ENCODE measurements around the gene RPP25.
"Not testable (repeated sequence)": the region's sequence is repeated elsewhere in the genome, so short reads cannot be mapped to it uniquely, and the experiment has no call there.

RPP25 gene

DNA sequence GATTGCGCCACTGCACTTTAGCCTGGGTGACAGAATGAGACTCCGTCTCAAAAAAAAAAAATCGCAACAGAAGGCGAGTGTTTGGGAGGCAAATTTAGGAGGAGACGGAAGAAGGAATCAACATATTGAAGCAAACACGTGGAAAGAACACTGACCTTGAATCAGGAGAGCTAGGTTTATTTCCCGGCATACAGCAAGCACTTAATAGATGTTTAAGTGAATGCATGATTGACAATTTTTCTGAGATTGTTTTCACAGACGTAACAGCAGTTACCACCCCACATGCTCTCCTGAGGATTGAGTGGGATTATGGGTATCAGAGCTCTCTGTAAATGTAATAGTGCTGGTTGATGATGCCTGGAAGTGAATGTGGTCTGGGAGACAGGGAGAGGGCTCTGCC, 5.6 kb upstream of the RPP25 start:
- no peak for DNase-seq

DNA sequence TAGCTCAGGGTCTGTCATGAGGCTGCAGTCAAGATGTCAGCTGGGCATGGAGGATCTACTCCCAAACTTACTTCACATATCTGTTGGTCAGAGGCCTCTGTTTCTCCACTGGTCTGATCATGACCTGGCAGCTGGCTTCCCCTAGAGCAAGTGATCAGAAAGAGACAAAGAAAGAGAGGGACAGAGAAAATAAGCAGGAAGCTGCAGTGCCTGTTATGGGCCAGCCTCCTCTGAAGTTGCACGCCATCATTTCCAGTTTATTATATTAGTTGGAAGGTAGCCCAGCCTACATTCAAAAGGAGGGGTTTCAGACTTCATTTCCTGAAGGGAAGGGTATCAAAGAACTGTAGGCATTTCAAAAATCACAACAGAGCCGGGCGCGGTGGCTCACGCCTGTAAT, 5.0 kb upstream of the RPP25 start:
- DNase-seq = no peak

DNA sequence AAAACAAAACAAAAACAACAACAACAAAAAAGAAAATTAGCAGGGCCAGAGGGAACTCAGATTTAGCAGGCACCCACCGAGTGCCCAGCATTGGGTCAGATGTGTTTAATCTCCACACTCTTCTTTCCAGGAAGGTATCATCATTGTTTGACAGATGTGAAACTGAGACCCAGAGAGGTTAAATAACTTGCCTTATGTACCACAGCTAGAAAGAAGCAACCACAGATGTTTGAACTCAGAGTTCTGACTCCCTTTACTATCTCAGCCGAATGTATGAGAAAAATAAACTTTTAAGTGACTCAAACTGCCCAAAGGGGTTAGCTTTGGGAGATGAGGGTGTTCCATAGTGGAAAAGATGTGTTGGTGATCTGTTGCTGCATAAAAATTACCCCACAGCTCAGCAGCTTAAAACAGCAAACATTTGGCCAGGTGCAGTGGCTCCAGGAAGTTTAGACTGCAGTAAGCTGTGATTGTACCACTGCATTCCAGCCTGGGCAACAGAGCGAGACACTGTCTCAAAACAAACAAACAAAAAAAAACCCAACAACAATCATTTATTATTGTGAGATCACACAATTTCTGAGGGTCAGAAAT, 4.5 kb upstream of the RPP25 start:
- no peak for DNase-seq

DNA sequence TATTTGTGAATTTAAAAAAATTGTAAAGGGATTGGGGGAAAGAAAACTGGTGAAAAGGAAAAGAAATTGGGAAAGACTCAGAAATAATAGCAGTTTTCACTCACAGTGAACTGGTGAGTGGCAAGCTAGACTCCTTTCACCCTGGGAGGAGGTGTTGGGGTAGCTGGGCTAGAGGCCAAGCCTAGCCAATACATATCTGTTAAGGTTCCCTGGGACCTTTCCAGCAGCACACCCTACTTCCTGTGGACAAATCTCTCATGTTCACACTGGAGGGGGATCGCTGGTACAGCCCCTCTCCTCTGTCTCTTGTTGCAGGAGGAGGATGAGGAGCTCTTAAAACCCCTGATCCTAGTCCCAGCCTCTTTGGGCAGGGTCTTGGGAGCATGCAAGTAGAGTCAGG, 3.7 kb upstream of the RPP25 start:
- no peak for DNase-seq

DNA sequence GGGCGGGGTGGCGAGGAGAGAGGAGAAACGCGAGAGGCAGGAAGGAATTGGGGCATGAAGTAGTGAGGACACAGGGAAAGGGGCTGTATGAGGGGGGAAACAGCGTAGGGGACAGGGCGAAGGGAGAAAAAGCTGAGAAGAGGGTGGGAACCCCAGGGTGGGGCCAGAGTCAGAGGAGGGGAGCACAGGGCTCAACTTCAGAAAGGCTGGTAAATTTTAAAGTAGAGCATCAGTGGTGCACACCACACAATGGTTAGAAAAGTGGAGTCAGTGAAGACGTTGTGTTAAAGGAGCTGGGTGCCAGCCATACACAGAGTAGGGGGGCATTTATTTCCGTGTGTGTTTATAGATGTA, 3.0 kb upstream of the RPP25 start:
- DNase-seq = no peak

DNA sequence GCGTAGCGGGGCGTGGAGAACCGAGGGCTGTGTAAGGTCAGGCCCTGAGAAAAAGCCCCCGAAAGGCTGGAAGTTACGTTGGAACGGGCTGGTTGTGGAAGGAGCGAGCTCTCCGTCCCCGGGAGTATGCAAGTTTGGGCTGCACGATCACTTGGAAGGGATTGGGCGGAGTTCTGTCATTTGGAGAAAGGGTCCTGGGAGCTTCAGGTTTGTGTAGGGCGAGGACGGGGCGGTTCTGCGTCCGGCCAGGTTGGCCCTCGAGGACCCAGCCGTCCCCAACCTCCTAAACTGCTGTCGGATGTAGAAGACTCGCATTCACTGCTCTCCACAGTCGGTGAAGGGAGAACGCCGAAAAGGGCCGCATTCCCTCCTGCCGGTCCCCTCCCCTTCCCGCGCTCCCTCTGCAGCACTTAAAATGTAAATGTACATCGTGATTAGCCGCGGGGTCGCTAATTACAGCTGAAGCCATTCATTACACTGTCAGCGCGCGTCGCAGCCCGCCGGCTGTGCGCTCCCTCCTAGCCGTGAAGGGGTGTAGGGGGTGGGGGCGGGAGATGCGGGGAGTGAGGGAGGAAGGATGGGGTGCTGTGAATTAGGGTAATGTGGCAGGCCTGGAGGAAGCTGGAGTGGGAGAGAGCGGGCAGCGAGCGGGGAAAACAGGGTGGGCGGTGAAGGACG, 2.5 kb upstream of the RPP25 start:
- DNase-seq = no peak

DNA sequence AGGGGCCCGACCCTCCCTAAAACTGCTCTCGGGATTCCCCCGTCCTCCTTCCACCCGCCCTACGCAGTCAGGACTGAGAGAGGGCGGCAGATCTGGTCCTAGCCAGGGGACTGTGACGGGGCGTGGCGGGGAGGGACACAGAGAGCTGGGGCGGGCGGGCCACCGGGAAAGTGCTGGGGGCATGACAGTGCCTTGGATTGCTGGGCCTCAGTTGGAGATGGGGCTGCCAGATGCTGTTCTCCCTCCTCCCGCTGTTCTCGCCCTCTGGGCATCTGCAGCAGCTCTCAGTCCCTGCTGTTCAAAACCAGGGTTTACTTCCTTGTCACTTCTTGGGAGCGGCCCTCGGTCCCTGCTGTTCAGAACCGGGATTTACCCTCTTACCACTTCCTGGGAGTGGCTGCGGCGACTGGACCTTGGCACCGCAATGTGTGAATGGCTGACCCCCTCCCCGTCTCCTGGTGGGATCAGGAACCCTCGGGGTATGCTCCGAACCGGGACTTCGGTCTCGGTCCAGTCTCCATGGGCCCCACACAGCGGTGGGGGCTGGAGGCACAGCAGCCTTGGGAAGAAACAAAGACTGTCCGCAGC, 1.8 kb upstream of the RPP25 start:
- no peak for DNase-seq

DNA sequence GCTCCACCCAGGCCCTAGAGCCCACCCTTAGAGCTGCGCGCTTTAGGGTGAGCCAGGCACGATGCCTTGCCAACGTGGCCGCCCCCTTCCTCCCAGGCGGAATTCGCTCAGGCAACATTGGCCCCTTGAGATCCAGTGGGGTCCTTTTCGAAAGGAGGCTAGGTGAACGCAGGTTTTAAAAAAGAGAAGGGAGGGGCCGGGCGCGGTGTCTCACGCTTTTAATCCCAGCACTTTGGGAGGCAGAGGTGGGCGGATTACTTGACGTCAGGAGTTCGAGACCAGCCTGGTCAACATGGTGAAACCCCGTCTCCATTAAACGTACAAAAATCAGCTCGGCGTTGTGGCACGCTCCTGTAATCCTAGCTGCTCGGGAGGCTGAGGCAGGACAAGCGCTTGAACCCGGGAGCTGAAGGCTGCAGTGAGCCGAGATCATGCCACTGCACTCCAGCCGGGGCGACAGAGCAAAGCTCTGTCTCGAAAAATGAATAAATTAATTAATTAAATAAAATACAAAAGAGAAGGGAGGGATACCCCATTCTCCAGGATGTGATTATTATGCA, 984 bp upstream of the RPP25 start:
- DNase-seq = no peak

DNA sequence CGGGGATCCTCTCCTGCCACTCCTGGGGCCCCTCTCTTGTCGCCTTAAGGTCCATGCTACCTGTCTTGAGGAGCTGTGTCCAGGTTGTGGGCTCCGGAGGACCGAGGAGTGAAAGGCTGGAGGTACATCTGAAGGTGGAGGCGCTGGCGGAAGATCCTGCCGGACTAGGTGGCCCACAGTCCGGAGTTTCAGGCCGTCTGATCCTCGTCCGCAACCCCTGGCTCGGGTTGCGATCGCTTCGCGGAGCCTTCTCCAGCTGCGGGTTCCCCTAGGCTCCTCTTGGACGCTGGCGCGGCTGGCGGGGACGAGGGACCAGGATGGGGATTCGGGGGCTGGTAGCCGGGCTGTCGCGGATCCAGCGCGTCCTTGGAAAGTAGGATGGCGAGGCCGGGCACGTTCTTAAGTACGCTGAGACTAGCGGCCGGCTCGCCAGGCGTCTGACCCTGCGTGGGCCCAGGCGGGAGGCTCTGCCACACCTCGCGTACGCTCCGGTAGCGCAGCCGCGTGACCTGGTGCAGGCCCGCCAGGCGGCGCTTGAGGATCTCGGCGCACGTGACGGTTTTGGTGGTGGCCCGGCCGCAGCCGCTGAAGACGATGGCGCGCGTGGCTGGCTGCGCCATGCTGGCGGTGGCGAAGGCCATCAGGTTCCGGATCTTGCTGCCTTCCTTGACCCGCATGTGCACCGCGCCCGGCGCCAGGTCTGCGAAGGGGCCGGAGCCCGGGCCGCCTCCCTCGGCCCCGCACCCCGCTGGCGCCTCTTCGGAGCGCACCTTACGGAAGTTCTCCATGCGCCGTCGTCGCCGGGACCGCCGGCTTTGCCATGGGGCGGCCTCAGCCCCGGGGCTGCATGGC, 550 bp downstream of the RPP25 start:
- peak; percentile 31 for DNase-seq

DNA sequence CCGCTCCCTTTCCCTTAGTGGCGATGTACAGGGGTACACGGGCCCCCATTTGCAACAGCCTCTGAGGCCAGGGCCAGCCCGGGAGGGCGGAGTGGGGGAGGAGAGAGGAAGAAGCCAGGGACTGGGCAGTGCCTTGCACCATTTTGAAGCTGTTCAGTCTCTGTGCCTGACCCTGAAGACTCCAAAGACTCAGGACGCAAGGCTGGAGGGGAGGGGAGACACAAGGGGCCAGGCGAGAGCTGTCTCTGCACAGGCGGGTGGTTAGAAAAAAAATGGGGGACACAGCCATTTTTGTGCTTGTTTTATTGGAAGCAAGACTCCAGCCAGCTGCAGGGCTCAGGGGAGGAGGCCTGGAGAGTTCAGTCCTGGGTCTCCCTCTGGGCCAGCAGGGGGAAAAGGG, 1.6 kb downstream of the RPP25 start:
- no peak for DNase-seq

DNA sequence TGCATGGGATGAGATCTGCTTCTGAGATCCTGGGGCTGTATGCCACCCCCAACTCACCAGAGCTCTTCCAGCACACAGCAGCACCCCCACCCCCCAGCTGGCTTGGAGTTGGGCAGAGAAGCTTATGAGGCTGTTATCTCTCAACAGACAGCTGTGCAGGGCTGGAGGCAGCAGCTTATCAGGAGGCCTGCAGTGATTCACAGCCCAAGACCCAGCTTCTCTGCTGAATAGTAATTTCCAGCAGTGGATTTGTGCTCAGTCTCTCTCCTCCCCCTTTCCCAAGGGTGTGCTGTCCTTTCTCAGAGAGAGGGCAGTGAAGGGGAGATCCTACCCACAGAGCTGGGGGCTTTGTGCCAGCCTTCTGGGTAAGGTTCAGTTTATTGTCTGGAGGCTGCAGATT, 2.1 kb downstream of the RPP25 start:
- DNase-seq = no peak

DNA sequence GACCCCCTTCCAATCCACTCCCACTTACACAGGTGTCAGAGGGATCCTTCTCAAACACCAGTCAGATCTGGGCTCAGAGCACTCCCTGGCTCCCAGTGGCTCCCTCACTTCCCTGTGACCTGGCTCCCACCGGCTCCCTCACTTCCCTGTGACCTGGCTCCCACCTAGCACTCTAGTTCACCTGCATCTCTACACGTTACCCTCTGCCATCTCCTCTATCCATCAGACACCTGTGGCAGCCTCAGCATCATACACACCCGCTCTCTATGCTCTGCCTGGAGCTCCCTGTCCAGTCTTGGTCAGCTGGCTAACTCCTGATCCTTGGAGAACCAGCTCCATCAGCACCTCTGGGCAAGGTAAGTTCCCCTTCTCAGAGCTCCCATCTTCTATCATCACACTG, 5.6 kb downstream of the RPP25 start:
- no peak for DNase-seq

DNA sequence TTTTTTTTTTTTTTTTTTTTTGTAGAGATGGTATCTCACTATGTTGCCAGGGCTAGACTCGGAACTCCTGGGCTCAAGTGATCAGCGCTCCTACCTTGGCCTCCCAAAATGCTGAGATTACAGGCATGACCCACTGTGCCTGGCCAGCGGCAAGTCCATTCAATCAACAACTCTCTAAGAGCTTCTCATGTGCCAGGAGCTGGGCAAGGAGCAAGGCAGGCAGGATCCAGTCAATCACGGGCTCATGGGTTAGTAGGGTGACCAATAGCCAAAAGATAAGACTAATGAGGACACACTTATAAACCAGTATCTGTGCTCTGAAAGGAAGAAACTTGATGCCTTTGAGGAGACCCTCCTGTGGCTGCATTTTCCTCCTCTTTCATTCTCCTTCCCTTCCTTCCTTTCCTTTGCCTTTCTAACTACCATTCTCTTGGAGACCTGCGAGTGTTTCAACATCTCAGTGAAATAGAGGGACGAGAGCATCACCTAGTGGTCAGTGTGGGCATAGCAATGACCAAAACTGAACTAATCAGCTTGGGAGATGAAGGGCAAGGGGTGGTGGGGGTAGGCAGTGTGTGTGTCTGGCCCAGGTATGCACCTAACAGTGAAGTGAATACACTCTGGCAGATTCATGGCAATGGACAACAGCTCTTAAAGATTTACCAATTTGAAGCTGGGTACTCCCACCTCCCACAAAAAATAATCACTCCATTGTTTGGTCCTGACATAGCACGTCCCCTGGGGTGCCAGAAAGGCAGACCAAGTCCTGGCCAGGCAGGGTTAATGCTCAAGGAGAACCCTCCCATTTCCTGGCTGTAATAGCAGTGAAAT, 6.3 kb downstream of the RPP25 start:
- DNase-seq = peak; percentile 59

DNA sequence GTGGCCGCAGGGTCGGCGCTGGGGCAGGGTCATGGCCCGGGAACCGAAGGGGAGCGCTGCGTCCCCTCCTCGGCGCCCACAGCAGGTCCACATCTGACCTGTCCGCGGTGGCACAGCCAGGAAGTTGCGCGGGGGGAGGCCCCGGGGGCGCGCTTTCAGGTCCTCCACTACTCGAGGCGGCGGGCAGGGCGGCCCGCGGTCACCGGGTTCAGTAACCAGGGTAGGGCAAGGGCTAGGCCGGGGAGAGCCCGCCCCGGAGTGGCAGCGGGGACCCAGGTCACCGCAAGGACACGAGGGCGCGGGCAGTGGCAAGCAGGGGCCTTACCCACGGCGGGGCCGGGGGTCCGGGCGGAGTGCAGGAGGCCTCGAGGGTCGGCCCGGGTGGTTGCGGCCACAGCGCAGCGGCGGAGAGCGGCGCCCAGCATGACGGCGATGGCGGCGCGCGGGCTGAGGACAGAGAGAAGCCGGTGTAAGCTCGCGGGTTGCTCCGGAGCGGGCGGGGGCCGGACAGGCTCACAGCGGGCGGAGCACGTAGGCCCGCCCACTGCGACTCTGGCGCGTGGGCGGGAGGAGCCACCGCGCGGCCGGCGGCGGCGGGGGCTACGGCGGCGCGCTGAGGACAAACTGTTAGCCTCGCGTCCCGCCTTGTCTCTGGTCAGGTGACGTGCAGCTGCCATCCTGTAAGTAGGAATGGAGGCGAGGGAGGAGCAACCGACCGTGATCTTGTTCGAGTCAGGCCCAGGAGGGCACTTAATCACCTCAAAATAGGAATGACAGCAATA, 18.8 kb downstream of the RPP25 start, which contains the start of gene COX5A:
Gene COX5A, minus strand, starts transcription at position 484 of the 782 bp plus-strand sequence. Its CDS starts 59 bp downstream, at position 425.
- peak; percentile 70 for DNase-seq

DNA sequence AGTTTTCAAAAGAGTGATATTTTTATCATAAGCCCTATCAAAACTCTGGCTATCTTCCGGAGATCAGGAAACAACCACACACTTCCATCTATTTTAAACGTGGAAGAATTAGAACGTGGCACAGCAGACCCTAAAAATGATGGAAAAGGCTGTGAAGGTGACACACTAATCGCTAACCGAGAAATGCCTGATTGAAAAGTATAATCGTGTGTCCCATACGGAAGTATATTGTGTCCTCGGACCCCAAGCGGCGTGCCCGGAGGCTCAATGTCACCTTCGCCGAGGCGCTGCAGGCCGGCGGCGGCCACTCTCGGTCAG, 19.3 kb downstream of the RPP25 start:
- peak; percentile 26 for DNase-seq

DNA sequence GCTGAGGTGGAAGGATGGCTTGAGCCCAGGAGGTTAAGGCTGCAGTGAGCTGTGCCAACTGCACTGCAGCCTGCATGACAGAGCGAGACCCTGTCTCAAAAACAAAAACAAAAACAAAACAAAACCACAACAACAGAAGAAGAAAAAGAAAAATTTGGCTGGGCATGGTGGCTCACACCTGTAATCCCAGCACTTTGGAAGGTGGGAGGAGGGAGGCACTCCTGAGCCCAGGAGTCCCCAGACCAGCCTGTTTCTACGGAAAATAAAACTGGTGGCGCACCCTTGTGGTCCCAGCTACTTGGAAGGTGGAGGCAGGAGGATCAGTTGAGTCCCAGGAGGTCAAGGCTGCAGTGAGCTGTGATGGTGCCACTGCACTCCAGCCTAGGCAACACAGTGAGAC, 21.4 kb downstream of the RPP25 start:
- not testable (repeated sequence) for DNase-seq

DNA sequence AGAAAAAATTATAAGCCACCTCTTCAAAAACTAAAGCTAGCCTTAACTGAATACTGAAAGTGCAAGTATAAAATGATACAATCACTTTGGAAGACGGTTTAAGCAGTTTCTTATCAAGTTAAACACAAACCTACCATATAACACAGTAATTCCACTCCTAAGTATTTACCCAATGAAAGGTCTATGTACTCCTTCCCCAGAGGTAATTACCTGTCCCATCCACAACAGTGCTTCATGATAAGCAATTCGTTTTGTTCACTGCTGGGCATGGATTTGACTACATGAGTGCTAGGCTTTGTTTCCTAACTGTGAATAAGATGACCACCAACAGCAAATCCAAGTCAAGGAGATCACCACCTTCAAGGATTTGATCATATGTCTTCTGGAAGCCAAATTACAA, 23.0 kb downstream of the RPP25 start:
- DNase-seq = no peak

DNA sequence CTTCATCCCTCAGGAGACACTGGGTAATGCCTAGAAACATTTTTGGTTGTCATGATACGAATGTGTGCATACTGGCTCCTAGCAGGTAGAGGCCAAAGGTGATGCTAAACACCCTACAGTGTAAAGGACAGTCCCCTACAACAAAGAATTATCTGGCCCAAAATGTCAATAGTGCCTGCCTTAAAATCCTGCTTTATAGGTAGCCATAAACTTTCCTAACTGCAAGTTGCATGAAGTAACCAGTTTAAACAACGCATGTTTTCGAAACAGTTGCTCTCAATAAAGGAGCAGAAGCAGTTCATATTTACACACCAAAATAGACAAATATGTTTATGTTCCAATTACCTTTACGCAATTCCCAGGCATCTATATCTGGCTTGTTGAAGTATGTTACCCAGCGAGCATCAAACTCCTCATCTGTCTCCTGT, 27.8 kb downstream of the RPP25 start:
- no peak for DNase-seq

DNA sequence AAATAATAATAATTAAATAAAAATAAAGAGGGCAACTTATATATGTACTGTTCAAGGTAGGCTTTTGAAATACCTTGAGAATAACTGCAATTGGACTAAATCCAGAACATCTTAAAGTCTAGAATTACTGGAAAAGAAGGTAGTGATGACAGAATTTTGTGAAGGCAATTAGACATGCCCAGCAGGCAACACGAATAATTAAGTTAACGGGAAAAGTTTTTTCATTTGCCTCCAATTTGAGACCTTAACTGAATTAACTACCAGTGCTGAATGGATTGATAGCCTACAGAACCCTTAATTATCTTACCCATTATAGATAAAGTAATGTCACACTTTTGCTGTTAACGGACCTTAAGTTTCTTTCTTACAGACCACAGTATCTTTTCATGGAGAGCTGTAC, 32.0 kb downstream of the RPP25 start:
- DNase-seq = no peak

DNA sequence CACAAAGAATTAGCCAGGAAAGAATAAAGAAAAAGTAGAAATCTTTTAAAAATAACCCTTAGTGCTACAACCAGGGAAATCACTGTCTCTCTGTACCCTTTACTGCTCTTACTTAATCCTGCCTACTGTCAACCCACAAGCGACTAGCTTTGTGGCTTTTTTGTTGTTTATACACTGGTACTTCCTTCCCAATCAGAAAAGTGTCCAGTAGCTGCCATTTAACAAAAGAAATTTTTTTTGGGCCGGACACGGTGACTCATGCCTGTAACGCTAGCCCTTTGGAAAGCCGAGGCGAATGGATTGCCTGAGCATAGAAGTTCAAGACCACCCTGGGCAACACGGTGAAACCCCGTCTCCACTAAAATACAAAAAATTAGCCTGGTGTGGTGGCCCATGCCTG, 36.1 kb downstream of the RPP25 start:
- DNase-seq = no peak

DNA sequence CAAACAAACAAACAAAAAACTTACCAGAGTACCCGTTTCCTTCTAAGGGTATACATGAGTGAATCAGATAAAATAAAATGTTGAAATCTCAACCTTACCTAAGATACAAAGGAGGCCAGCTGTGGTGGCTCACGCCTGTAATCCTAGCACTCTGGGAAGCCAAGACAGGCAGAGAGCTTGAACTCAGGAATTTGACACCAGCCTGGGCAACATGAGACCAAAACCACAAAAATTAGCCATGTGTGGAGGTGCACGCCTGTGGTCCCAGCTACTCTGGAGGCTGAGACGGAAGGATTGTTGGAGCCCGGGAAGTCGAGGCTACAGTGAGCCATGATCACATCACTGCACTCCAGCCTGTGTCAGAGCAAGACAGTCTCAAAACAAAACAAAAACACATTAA, 38.9 kb downstream of the RPP25 start:
- DNase-seq = no peak

DNA sequence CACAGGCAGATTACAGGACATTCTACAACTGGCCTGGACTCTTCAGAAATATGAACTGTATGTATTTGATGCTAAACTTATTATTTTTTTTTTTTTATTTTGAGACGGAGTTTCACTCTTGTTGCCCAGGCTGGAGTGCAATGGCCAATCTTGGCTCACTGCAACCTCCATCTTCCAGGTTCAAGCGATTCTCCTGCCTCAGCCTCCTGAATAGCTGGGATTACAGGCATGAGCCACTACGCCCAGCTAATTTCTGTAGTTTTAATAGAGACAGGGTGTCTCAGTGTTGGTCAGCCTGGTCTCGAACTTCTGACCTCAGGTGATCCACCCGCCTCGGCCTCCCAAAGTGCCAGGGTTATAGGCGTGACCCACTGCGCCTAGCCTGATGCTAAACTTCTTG, 42.8 kb downstream of the RPP25 start:
- not testable (repeated sequence) for DNase-seq
